Memory B cell (primary cell): Measurements from ENCODE around the gene LRIT1.
A peak's percentile ranks its signal among the peaks of the same experiment; 100 is the strongest.

ENCODE experiments used
- ATAC-seq: fragments of 150-1000 bp; cut with Tn5 transposase; 2 replicates; pipeline ENCODE4 v1.10.0; 2021; ENCODE audit warnings: low read depth, mild to moderate bottlenecking, moderate library complexity
- DNase-seq, 2 donors: peaks; one replicate each; pipeline ENCODE4 v3.0.0; 2022; ENCODE audit warnings: low spot score in 2 of 2
- H3K27ac Mint-ChIP-seq: one replicate; pipeline ENCODE4 v1.8.0; 2022; ENCODE audit warnings: mild to moderate bottlenecking, moderate library complexity, mixed read lengths
- H3K27me3 Mint-ChIP-seq: one replicate; pipeline ENCODE4 v1.8.0; 2022; ENCODE audit warnings: mixed read lengths
- H3K36me3 Mint-ChIP-seq: one replicate; pipeline ENCODE4 v1.8.0; 2022; ENCODE audit warnings: mild to moderate bottlenecking, mixed read lengths
- H3K4me1 Mint-ChIP-seq: one replicate; pipeline ENCODE4 v1.8.0; 2022; ENCODE audit warnings: mixed read lengths
- H3K4me3 Mint-ChIP-seq: one replicate; pipeline ENCODE4 v1.8.0; 2022; ENCODE audit warnings: mild to moderate bottlenecking, moderate library complexity, mixed read lengths
- H3K9me3 Mint-ChIP-seq: one replicate; pipeline ENCODE4 v1.8.0; 2022; ENCODE audit warnings: mixed read lengths

LRIT1 gene

GRCh38 chr10:84214612-84215235 is 26.6 kb downstream of the LRIT1 start:
- ATAC-seq = peak; percentile 51
- peaks cover 3% of the 10 kb centered on the region for H3K9me3 Mint-ChIP-seq
- no peaks in the 10 kb centered on the region for H3K4me1 Mint-ChIP-seq
- no peak overlapping the region for H3K27ac Mint-ChIP-seq
- H3K27me3 Mint-ChIP-seq = peaks cover 11% of the 10 kb centered on the region
- H3K36me3 Mint-ChIP-seq = no peaks in the 10 kb centered on the region
- H3K4me3 Mint-ChIP-seq = no peak overlapping the region
- no peak for DNase-seq

- Mint-ChIP-seq H3K27me3 (peaks cover 9% of the 10 kb centered on the region), H3K4me3 (no peak overlapping the region), H3K4me1 (no peaks in the 10 kb centered on the region), H3K36me3 (no peaks in the 10 kb centered on the region), H3K9me3 (no peaks in the 10 kb centered on the region), H3K27ac (no peak overlapping the region)
- ATAC-seq = no peak
- no peak for DNase-seq
Observed at GRCh38 chr10:84214046-84214572, 27.2 kb downstream of the LRIT1 start.

GRCh38 chr10:84213076-84213475 is 28.3 kb downstream of the LRIT1 start:
- Mint-ChIP-seq H3K4me1 (no peaks in the 10 kb centered on the region), H3K9me3 (no peaks in the 10 kb centered on the region), H3K4me3 (no peak overlapping the region), H3K27me3 (peaks cover 11% of the 10 kb centered on the region), H3K27ac (no peak overlapping the region), H3K36me3 (no peaks in the 10 kb centered on the region)
- DNase-seq (no peak), ATAC-seq (no peak)

DNA sequence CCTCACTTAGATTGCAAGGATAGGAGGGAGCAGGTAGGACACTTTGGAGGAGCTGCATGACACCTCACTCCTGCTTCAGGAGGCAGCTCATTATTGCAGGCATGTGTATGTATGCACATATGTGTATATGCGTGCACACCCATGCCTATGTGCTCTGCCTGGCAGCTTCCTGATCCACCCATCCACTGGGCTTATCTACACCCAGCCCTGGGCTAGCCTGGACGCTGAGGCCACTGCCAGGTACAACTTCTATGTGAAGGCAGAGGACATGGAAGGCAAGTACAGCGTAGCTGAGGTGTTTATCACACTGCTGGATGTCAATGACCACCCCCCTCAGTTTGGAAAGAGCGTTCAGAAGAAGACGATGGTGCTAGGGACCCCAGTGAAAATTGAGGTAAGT is 29.3 kb downstream of the LRIT1 start:
- no peaks in the 10 kb centered on the region for H3K9me3 Mint-ChIP-seq
- DNase-seq (no peak), ATAC-seq (no peak)
- H3K4me3 Mint-ChIP-seq = no peak overlapping the region
- no peaks in the 10 kb centered on the region for H3K36me3 Mint-ChIP-seq
- H3K4me1 Mint-ChIP-seq = no peaks in the 10 kb centered on the region
- no peak overlapping the region for H3K27ac Mint-ChIP-seq
- H3K27me3 Mint-ChIP-seq = peaks cover 14% of the 10 kb centered on the region

DNA sequence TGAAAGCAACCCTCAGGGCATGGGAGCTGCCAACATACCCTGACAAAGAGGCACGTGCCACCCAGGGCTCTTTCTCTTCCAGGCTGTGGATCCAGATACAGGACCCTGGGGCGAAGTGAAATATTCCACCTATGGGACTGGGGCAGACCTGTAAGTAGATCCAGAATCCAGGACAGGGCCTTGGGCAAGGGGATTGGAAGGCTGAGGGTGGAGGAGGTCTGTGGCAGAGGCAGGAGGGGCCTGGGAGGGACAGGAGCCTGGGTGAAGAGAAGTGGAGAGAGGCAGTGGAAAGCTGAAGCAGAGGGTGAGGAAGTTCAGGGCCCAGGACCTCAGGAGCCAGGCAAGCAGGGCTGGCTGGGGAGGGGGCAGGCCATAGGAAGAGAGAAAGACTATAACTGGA is 29.8 kb downstream of the LRIT1 start:
- Mint-ChIP-seq H3K27ac (no peak overlapping the region), H3K27me3 (peaks cover 19% of the 10 kb centered on the region), H3K9me3 (no peaks in the 10 kb centered on the region), H3K36me3 (no peaks in the 10 kb centered on the region), H3K4me3 (no peak overlapping the region), H3K4me1 (no peaks in the 10 kb centered on the region)
- DNase-seq (no peak), ATAC-seq (no peak)

GRCh38 chr10:84208023-84208422 is 33.3 kb downstream of the LRIT1 start:
- peaks cover 14% of the 10 kb centered on the region for H3K27me3 Mint-ChIP-seq
- no peak for ATAC-seq

GRCh38 chr10:84205853-84206525 is 35.4 kb downstream of the LRIT1 start:
- Mint-ChIP-seq H3K4me1 (peaks cover 4% of the 10 kb centered on the region), H3K9me3 (no peaks in the 10 kb centered on the region), H3K4me3 (no peak overlapping the region), H3K27ac (no peak overlapping the region), H3K27me3 (peaks cover 14% of the 10 kb centered on the region), H3K36me3 (no peaks in the 10 kb centered on the region)
- DNase-seq = no peak
- ATAC-seq = no peak

More at GRCh38 chr10:84208023-84208422, 33.3 kb downstream of the LRIT1 start:
- Mint-ChIP-seq H3K4me1 (peaks cover 4% of the 10 kb centered on the region), H3K27ac (no peak overlapping the region), H3K36me3 (no peaks in the 10 kb centered on the region), H3K4me3 (no peak overlapping the region), H3K9me3 (no peaks in the 10 kb centered on the region)
- DNase-seq = no peak

DNA sequence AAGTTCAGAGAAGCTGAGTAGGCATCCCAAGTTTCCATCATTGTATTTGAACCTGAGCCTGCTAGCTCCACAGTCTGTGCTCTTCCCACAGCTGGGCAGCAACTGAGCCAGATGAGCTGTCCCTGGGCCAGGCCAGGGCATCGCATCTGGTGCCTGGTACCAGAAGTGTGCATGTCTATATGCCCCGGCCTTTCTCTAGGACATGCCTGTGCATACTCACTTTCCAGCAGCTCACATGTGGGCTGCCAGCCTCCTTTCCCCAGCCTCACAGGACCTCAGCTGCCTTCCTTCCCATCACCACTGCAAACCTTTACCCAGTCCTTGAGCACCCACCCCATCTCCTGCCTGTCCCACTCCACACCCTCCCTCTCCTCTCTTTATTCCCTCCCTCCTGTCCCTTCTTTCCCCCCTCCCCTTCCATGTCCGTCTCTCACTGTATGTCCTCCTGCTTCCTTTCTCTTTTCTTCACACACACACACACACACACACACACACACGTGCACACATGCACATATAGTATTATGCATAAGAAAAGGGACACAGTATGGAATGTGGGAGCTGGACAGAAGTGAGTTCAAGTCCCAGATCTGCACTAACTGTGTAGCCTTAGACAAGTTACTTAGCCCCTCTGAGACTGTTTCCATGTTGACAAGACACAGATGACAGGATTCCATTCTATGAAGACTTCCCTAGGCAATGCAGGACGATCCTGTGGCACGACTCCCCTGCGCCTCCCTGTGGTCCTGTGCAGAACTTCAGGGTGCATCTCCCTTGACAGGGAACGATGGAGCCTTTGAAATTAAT is 36.1 kb downstream of the LRIT1 start:
- peak; percentile 85 for ATAC-seq
- no peaks in the 10 kb centered on the region for H3K36me3 Mint-ChIP-seq
- DNase-seq = peak; percentile 59 to 73
- H3K9me3 Mint-ChIP-seq = no peaks in the 10 kb centered on the region
- no peak overlapping the region for H3K27ac Mint-ChIP-seq
- peaks cover 4% of the 10 kb centered on the region for H3K4me1 Mint-ChIP-seq
- H3K4me3 Mint-ChIP-seq = no peak overlapping the region
- peaks cover 14% of the 10 kb centered on the region for H3K27me3 Mint-ChIP-seq

DNA sequence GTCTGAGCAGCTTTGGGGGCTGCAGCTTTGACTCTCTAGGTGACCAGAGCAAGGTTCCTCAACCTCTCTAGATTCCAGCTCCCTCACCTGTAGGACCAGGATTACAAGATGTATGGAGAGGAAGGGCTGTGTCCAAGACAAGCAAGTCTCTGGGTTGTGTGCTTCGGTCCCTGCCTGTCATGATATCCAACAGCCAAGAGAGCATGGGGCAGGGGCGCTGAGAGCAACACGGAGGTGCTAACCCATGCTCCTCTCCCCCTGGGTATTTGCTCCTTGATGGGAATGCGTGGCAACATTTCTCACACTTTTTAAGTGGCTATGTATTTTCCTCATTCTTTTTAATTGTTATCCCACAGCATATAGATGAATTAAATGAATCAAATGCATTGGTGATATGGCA is 36.7 kb downstream of the LRIT1 start:
- no peak for ATAC-seq
- peaks cover 16% of the 10 kb centered on the region for H3K27me3 Mint-ChIP-seq
- H3K9me3 Mint-ChIP-seq = no peaks in the 10 kb centered on the region
- no peak overlapping the region for H3K4me3 Mint-ChIP-seq
- DNase-seq = no peak
- no peak overlapping the region for H3K27ac Mint-ChIP-seq
- H3K4me1 Mint-ChIP-seq = peaks cover 4% of the 10 kb centered on the region
- H3K36me3 Mint-ChIP-seq = no peaks in the 10 kb centered on the region

- H3K27ac Mint-ChIP-seq = no peak overlapping the region
- DNase-seq = no peak
- H3K4me1 Mint-ChIP-seq = peaks cover 4% of the 10 kb centered on the region
- H3K4me3 Mint-ChIP-seq = no peak overlapping the region
- no peaks in the 10 kb centered on the region for H3K9me3 Mint-ChIP-seq
- peaks cover 16% of the 10 kb centered on the region for H3K27me3 Mint-ChIP-seq
- ATAC-seq = peak; percentile 29
- no peaks in the 10 kb centered on the region for H3K36me3 Mint-ChIP-seq
Observed at GRCh38 chr10:84204122-84204521, 37.2 kb downstream of the LRIT1 start.

DNA sequence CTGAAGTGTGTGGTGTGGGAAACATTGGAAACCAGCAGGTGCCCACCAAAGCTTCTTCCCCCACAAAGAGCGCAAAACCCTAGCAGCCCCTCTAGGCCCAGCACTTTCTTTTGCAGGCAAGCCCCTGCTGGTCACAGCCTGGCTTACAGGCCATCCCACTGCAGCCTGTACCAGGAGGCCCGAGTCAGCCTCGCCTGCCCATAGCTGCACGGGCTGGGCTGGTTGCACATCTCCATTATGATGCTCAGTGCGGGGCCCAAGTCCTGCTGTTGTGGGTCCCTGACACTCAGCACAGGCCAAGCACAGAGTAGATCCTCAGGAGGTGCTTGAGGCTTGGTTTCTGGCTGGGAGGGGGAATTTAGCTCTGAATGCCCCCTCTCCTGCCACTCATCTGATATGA is 39.0 kb downstream of the LRIT1 start:
- Mint-ChIP-seq H3K36me3 (no peaks in the 10 kb centered on the region), H3K27me3 (peaks cover 17% of the 10 kb centered on the region), H3K4me3 (no peak overlapping the region), H3K9me3 (no peaks in the 10 kb centered on the region), H3K4me1 (peaks cover 4% of the 10 kb centered on the region), H3K27ac (no peak overlapping the region)
- ATAC-seq (no peak), DNase-seq (no peak)

DNA sequence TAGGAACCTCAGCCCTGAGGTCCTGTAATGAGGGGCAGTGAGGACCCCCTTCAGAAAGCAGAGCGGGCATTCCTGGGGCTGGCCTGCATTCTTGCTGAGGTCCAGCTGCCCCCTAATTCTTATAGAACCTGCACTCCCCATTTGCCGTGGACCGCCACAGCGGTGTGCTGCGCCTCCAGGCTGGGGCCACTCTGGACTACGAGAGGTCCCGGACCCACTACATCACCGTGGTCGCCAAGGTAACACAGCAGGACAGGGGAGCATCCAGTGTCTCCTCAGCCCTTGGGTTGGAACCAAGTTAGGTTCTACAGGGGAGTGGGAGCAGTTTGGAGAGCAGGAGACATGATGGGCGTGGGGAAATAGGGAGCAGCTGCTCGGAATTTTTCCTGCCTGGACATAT is 39.7 kb downstream of the LRIT1 start:
- peaks cover 4% of the 10 kb centered on the region for H3K4me1 Mint-ChIP-seq
- H3K36me3 Mint-ChIP-seq = no peaks in the 10 kb centered on the region
- ATAC-seq (no peak), DNase-seq (no peak)
- H3K4me3 Mint-ChIP-seq = no peak overlapping the region
- no peak overlapping the region for H3K27ac Mint-ChIP-seq
- H3K9me3 Mint-ChIP-seq = no peaks in the 10 kb centered on the region
- peaks cover 10% of the 10 kb centered on the region for H3K27me3 Mint-ChIP-seq

- H3K9me3 Mint-ChIP-seq = no peaks in the 10 kb centered on the region
- DNase-seq (no peak), ATAC-seq (no peak)
- H3K4me1 Mint-ChIP-seq = peaks cover 4% of the 10 kb centered on the region
- H3K4me3 Mint-ChIP-seq = no peak overlapping the region
- H3K27ac Mint-ChIP-seq = no peak overlapping the region
- H3K36me3 Mint-ChIP-seq = no peaks in the 10 kb centered on the region
- H3K27me3 Mint-ChIP-seq = peaks cover 9% of the 10 kb centered on the region
Observed at GRCh38 chr10:84201244-84201606, 40.1 kb downstream of the LRIT1 start.

DNA sequence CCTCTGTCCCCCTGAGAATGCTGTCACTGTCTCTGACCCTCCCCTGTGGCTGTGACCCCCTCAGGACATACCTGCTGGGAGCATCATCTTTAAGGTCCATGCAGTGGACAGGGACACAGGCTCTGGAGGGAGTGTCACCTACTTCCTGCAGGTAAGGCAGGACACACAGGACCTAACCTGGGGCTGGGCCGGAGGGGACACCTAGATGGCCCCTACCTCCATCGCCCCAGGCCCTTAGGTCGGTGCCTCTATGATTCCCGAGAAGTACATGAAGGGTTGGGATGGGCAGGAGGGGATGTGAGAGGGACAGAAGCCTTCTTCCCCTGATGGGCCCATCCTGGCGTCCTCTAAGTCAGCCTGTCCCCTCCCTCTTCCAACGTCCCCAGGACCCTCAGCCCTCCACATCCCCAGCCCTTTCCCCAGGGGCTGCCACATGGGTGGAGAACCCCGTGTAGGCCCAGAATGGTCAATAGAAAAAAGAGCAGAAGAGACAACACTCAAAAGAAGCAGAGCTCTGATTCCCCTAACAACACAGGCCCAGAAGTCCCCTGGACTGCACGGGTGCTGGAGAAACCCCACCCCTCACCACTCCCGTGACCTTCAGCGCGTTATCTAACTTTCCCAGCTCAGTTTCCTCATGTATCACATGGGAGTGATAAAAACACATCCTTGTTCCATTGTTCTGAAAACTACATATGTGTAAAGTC is 40.7 kb downstream of the LRIT1 start:
- no peaks in the 10 kb centered on the region for H3K36me3 Mint-ChIP-seq
- no peak overlapping the region for H3K27ac Mint-ChIP-seq
- no peaks in the 10 kb centered on the region for H3K9me3 Mint-ChIP-seq
- peaks cover 4% of the 10 kb centered on the region for H3K4me1 Mint-ChIP-seq
- ATAC-seq (no peak), DNase-seq (no peak)
- H3K4me3 Mint-ChIP-seq = no peak overlapping the region
- H3K27me3 Mint-ChIP-seq = peaks cover 11% of the 10 kb centered on the region
